HCT116 (cell line): ENCODE data around the gene ASIC3. TPM values are rescaled to one million over a fixed set of nuclear protein-coding genes. Genes with fewer than 3 reads are reported as not detected.

ENCODE experiments used
- ATAC-seq: fragments of 200-7000 bp; cut with Tn5 transposase; 2 replicates; pipeline ENCODE4 v1.9.1; 2020; ENCODE audit warnings: mild to moderate bottlenecking, moderate library complexity
- BruUV-seq: library from RNA; stranded (reverse); fragments of 400-500 nt; replicated peaks from 2 replicates; lab custom pipeline; 2021; lab: Mats Ljungman, UMichigan
- CTCF ChIA-PET: fragments of 300-600 bp; sonication (Branson Sonifier 250); formaldehyde crosslinking; loops from one replicate; lab custom pipeline; 2021; ENCODE audit warnings: antibody characterized with exemption; lab: Charles Lee
- POLR2A ChIA-PET: fragments of 300-600, 350-600 bp; sonication (Branson Sonifier 250); formaldehyde crosslinking; loops from one replicate; lab custom pipeline; 2021; ENCODE audit warnings: antibody characterized with exemption; lab: Charles Lee
- RAD21 ChIA-PET, 2 experiments: fragments of 300-600 bp; sonication (Branson Sonifier 250); formaldehyde crosslinking; loops; one replicate each; lab custom pipeline; 2023; ENCODE audit warnings: low total read pairs in 2 of 2; ENCODE audit not compliant: uncharacterized antibody in 2 of 2, unreplicated experiment in 2 of 2, low non-redundant PET in 1 of 2; lab: Charles Lee
- DNase-seq: peaks from one replicate; pipeline ENCODE4 v3.0.0-alpha.2; 2010; ENCODE audit warnings: low read depth, low spot score
- H2AFZ ChIP-seq: fragments of 200-600 bp; shearing (Covaris generic), sonication (generic); 2 replicates; pipeline ENCODE4 v1.6.1; 2017; ENCODE audit warnings: low read depth, mixed run types, mixed read lengths, antibody characterized with exemption, low read length; ENCODE audit not compliant: poor library complexity, severe bottlenecking
- H3K27ac ChIP-seq: 2 replicates; pipeline ENCODE4 v1.5.1; 2012; ENCODE audit warnings: low read depth, low read length
- H3K27me3 ChIP-seq: fragments of 200-600 bp; sonication (generic); 2 replicates; pipeline ENCODE4 v1.6.1; 2016; ENCODE audit warnings: mixed run types, low read length, mixed read lengths; ENCODE audit not compliant: insufficient read depth
- H3K36me3 ChIP-seq, 2 experiments: fragments of 200-500 bp in 1 of 2; fragments of 200-600 bp in 1 of 2; sonication (Bioruptor generic) in 1 of 2; sonication (generic) in 1 of 2; 2 replicates each; pipeline versions ENCODE4 v1.5.1 to v1.6.1; 2014 to 2016; ENCODE audit warnings: low read length in 2 of 2, inconsistent platforms in 1 of 2, mixed read lengths in 1 of 2, mixed run types in 1 of 2; ENCODE audit not compliant: insufficient read depth in 2 of 2, control insufficient read depth in 1 of 2
- H3K4me1 ChIP-seq, 2 experiments: fragments of 200-600 bp in 1 of 2; sonication (generic) in 1 of 2; 2 replicates each; pipeline versions ENCODE4 v1.5.1 to v1.6.1; 2012 to 2017; ENCODE audit warnings: low read length in 2 of 2, inconsistent platforms in 1 of 2, mild to moderate bottlenecking in 1 of 2, mixed read lengths in 1 of 2, mixed run types in 1 of 2, moderate library complexity in 1 of 2; ENCODE audit not compliant: insufficient read depth in 2 of 2, control insufficient read depth in 1 of 2
- H3K4me2 ChIP-seq: fragments of 200-600 bp; sonication (generic); 2 replicates; pipeline ENCODE4 v1.6.1; 2017; ENCODE audit warnings: mixed run types, low read length, mixed read lengths
- H3K4me3 ChIP-seq, 2 experiments: fragments of 200-600 bp in 1 of 2; sonication (generic) in 1 of 2; replicated peaks in 1 of 2; 2 replicates each; pipeline ENCODE4 v1.5.1; 2011 to 2016; ENCODE audit warnings: low read length in 2 of 2, control low read depth in 1 of 2, low read depth in 1 of 2, mild to moderate bottlenecking in 1 of 2, mixed read lengths in 1 of 2, mixed run types in 1 of 2
- H3K79me2 ChIP-seq: fragments of 200-600 bp; sonication (generic); 2 replicates; pipeline ENCODE4 v1.6.1; 2017; ENCODE audit warnings: mild to moderate bottlenecking, mixed run types, low read length, moderate library complexity, mixed read lengths; ENCODE audit not compliant: insufficient read depth
- H3K9ac ChIP-seq: fragments of 200-600 bp; sonication (generic); 2 replicates; pipeline ENCODE4 v1.6.1; 2016; ENCODE audit warnings: low read length, mixed read lengths
- H3K9me2 ChIP-seq: fragments of 200-600 bp; sonication (generic), shearing (Covaris generic); 2 replicates; pipeline ENCODE4 v1.6.1; 2017; ENCODE audit warnings: mixed run types, mild to moderate bottlenecking, moderate library complexity; ENCODE audit not compliant: insufficient read depth
- H3K9me3 ChIP-seq, 2 experiments: fragments of 200-500 bp in 1 of 2; fragments of 200-600 bp in 1 of 2; sonication (Bioruptor generic) in 1 of 2; sonication (generic) in 1 of 2; 2 replicates each; pipeline ENCODE4 v1.6.1; 2014 to 2017; ENCODE audit warnings: low read length in 2 of 2, mixed read lengths in 2 of 2, inconsistent platforms in 1 of 2, low read depth in 1 of 2, mild to moderate bottlenecking in 1 of 2, mixed run types in 1 of 2, moderate library complexity in 1 of 2; ENCODE audit not compliant: control insufficient read depth in 1 of 2, insufficient read depth in 1 of 2
- H4K20me1 ChIP-seq: fragments of 200-600 bp; sonication (generic), shearing (Covaris generic); 2 replicates; pipeline ENCODE4 v1.6.1; 2017; ENCODE audit warnings: mixed run types, mild to moderate bottlenecking, moderate library complexity; ENCODE audit not compliant: insufficient read depth
- CEBPB ChIP-seq: IDR thresholded peaks from 2 replicates; pipeline ENCODE4 v1.6.1; 2012; ENCODE audit warnings: low read depth
- EGR1 ChIP-seq: IDR thresholded peaks from 2 replicates; pipeline ENCODE4 v1.6.1; 2012; ENCODE audit warnings: low read depth
- EZH2phosphoT487 ChIP-seq: fragments of 200-600 bp; IDR thresholded peaks from 2 replicates; pipeline ENCODE4 v1.6.1; 2018; ENCODE audit warnings: antibody characterized with exemption, borderline replicate concordance
- FOSL1 ChIP-seq: IDR thresholded peaks from 2 replicates; pipeline ENCODE4 v1.6.1; 2012; ENCODE audit warnings: low read depth
- POLR2A ChIP-seq: IDR thresholded peaks from 2 replicates; pipeline ENCODE4 v1.7.0; 2011; ENCODE audit warnings: borderline replicate concordance; ENCODE audit not compliant: insufficient read depth, insufficient read length; ENCODE audit errors: extremely low read depth
- POLR2AphosphoS5 ChIP-seq: IDR thresholded peaks from 2 replicates; pipeline ENCODE4 v1.6.1; 2011; ENCODE audit warnings: mild to moderate bottlenecking, low read depth, low read length, moderate library complexity
- RAD21 ChIP-seq: IDR thresholded peaks from 2 replicates; pipeline ENCODE4 v1.6.1; 2012; ENCODE audit warnings: low read depth, mild to moderate bottlenecking
- SIN3A ChIP-seq: IDR thresholded peaks from 2 replicates; pipeline ENCODE4 v1.6.1; 2012; ENCODE audit warnings: low read depth
- SP1 ChIP-seq: IDR thresholded peaks from 2 replicates; pipeline ENCODE4 v1.6.1; 2012; ENCODE audit warnings: low read depth
- SRF ChIP-seq: IDR thresholded peaks from 2 replicates; pipeline ENCODE4 v1.6.1; 2012; ENCODE audit warnings: low read depth
- YY1 ChIP-seq: IDR thresholded peaks from 2 replicates; pipeline ENCODE4 v1.6.1; 2011; ENCODE audit warnings: low read length, low read depth, moderate library complexity, mild to moderate bottlenecking; ENCODE audit not compliant: insufficient replicate concordance; ENCODE audit errors: extremely low read depth
- ZNF274 ChIP-seq: fragments of 200-500 bp; sonication (Bioruptor generic); IDR thresholded peaks from 2 replicates; pipeline ENCODE4 v1.6.1; 2014; ENCODE audit warnings: mild to moderate bottlenecking, low read depth, low read length, inconsistent platforms
- intact Hi-C: fragments of 100-400 bp; cut with micrococcal nuclease; formaldehyde crosslinking; loops from 2 replicates; pipeline ENCODE4 v1.10.0; 2022
- total RNA-seq: library from RNA; stranded (reverse); gene quantifications from one replicate; pipeline ENCODE4 v1.2.1, GENCODE V29; 2021; ENCODE audit not compliant: unreplicated experiment
- TF ChIP-seq, protein P1 (sequence below): IDR thresholded peaks from 2 replicates; pipeline ENCODE4 v1.6.1; 2012
- TF ChIP-seq, protein P2 (sequence below), 3 experiments: fragments of 200-600 bp in 1 of 3; sonication (generic) in 1 of 3; IDR thresholded peaks in 2 of 3; conservative IDR thresholded peaks in 1 of 3; 2 replicates each; pipeline ENCODE4 v1.5.1; 2012 to 2017; ENCODE audit warnings: low read depth in 2 of 3, low read length in 2 of 3, antibody characterized with exemption in 1 of 3, borderline replicate concordance in 1 of 3, control low read depth in 1 of 3, mild to moderate bottlenecking in 1 of 3, mixed read lengths in 1 of 3, mixed run types in 1 of 3, moderate library complexity in 1 of 3; ENCODE audit not compliant: insufficient read depth in 1 of 3

Gene ASIC3
- total RNA-seq, 1 experiment from 2014 or later, result 4.4 TPM

DNA sequence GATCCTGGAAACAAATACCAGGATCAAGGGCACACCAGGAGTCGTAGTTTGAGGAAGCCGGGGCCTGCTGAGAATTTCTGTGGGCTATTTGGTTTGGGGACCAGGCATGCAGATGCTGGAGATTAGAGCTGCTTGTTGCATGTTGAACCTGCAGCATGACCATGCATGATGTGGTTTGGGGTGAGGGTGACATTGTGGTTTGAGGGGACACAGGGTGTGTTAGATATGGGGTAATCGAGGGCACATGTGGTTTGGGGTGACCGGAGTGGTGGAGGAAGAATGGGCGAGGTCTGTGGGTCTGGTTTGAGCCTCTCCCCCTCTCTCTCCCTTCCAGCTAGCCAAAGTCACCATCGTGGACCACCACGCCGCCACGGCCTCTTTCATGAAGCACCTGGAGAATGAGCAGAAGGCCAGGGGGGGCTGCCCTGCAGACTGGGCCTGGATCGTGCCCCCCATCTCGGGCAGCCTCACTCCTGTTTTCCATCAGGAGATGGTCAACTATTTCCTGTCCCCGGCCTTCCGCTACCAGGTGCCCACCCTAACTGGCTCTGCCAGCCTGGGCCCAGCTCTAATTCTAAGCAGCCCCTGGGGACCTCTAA is 47.3 kb upstream of the ASIC3 start:
- Histone ChIP-seq H4K20me1 (no peaks in the 10 kb centered on the region), H3K4me2 (no peak overlapping the region), H3K27me3 (no peaks in the 10 kb centered on the region), H3K36me3 (no peaks in the 10 kb centered on the region), H3K9ac (no peak overlapping the region), H3K27ac (no peak overlapping the region), H3K79me2 (no peaks in the 10 kb centered on the region), H3K4me1 (no peaks in the 10 kb centered on the region), H3K9me3 (no peaks in the 10 kb centered on the region), H3K9me2 (no peaks in the 10 kb centered on the region), H2AFZ (no peak overlapping the region), H3K4me3 (no peak overlapping the region)
- intact Hi-C loops, result no loop called here
- POLR2A ChIA-PET, result no interaction called here
- RAD21 ChIA-PET, result no interaction called here
- no peak for ATAC-seq
- DNase-seq, result no peak
- no peak for TF ChIP-seq POLR2A
- no peak for TF ChIP-seq SIN3A
- TF ChIP-seq, protein P1, sequence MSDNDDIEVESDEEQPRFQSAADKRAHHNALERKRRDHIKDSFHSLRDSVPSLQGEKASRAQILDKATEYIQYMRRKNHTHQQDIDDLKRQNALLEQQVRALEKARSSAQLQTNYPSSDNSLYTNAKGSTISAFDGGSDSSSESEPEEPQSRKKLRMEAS, result no peak
- no peak for TF ChIP-seq EGR1
- TF ChIP-seq SP1, result no peak
- TF ChIP-seq YY1, result no peak
- no peak for TF ChIP-seq CEBPB
- TF ChIP-seq ZNF274, result no peak
- TF ChIP-seq, protein P2, sequence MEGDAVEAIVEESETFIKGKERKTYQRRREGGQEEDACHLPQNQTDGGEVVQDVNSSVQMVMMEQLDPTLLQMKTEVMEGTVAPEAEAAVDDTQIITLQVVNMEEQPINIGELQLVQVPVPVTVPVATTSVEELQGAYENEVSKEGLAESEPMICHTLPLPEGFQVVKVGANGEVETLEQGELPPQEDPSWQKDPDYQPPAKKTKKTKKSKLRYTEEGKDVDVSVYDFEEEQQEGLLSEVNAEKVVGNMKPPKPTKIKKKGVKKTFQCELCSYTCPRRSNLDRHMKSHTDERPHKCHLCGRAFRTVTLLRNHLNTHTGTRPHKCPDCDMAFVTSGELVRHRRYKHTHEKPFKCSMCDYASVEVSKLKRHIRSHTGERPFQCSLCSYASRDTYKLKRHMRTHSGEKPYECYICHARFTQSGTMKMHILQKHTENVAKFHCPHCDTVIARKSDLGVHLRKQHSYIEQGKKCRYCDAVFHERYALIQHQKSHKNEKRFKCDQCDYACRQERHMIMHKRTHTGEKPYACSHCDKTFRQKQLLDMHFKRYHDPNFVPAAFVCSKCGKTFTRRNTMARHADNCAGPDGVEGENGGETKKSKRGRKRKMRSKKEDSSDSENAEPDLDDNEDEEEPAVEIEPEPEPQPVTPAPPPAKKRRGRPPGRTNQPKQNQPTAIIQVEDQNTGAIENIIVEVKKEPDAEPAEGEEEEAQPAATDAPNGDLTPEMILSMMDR (IDR thresholded peaks at IDR 0.05 in 2 of 3, conservative IDR thresholded peaks at IDR 0.05 in 1 of 3; ENCODE audit: borderline replicate concordance in 1 of 3, insufficient read depth in 1 of 3, low read depth in 2 of 3, low read length in 2 of 3), result no peak
- TF ChIP-seq SRF, result no peak
- TF ChIP-seq RAD21, result no peak
- no peak for TF ChIP-seq EZH2phosphoT487
- no peak for TF ChIP-seq POLR2AphosphoS5
- no peak for TF ChIP-seq FOSL1
- BruUV-seq, result no TSS peak
- CTCF ChIA-PET, result no interaction called here
